ENCODE results near the gene NSUN2. TPM values are rescaled to one million over a fixed set of nuclear protein-coding genes. Genes with fewer than 3 reads are reported as not detected.
A peak's percentile ranks its signal among the peaks of the same experiment; 100 is the strongest.

The NSUN2 gene
- polyA plus RNA-seq, 2 donors, result 24.5 to 44.4 TPM

- no peak overlapping the region for H3K4me3 ChIP-seq (ENCODE audit: low read depth in 1 of 2, low read length in 2 of 2)
- H3K9me3 ChIP-seq (ENCODE audit: control insufficient read depth in 2 of 2, insufficient read depth in 1 of 2, low read depth in 1 of 2, low read length in 1 of 2), result no peaks in the 10 kb centered on the region
- WGBS, 2 donors, result 79 to 86% methylated on average over 12 of the region's 12 CpGs
- no peaks in the 10 kb centered on the region for H3K4me1 ChIP-seq (ENCODE audit: control insufficient read depth in 2 of 2, insufficient read depth in 2 of 2, low read length in 1 of 2)
- no peaks in the 10 kb centered on the region for H3K27me3 ChIP-seq (ENCODE audit: control insufficient read depth in 1 of 2, insufficient read depth in 2 of 2, low read length in 2 of 2)
- no peak overlapping the region for H3K27ac ChIP-seq (ENCODE audit: low read depth in 2 of 2, low read length in 1 of 2)
- no peaks in the 10 kb centered on the region for H3K36me3 ChIP-seq (ENCODE audit: control insufficient read depth in 2 of 2, insufficient read depth in 2 of 2, low read length in 1 of 2)
Observed at GRCh38 chr5:6591671-6592288, 41.1 kb downstream of the NSUN2 start.

GRCh38 chr5:6590581-6590980, 42.3 kb downstream of the NSUN2 start:
- 52 to 65% methylated on average over 2 of the region's 2 CpGs for WGBS, 2 donors
- Histone ChIP-seq H3K4me1 (ENCODE audit: control insufficient read depth in 2 of 2, insufficient read depth in 2 of 2, low read length in 1 of 2) (peaks cover 0 to 3% of the 10 kb centered on the region in 2 donors), H3K27me3 (ENCODE audit: control insufficient read depth in 1 of 2, insufficient read depth in 2 of 2, low read length in 2 of 2) (no peaks in the 10 kb centered on the region), H3K4me3 (ENCODE audit: low read depth in 1 of 2, low read length in 2 of 2) (no peak overlapping the region), H3K36me3 (ENCODE audit: control insufficient read depth in 2 of 2, insufficient read depth in 2 of 2, low read length in 1 of 2) (no peaks in the 10 kb centered on the region), H3K9me3 (ENCODE audit: control insufficient read depth in 2 of 2, insufficient read depth in 1 of 2, low read depth in 1 of 2, low read length in 1 of 2) (no peaks in the 10 kb centered on the region), H3K27ac (ENCODE audit: low read depth in 2 of 2, low read length in 1 of 2) (no peak overlapping the region)

GRCh38 chr5:6587171-6587570, 45.7 kb downstream of the NSUN2 start:
- H3K4me3 ChIP-seq (ENCODE audit: low read depth in 1 of 2, low read length in 2 of 2), result no peak overlapping the region
- 86 to 91% methylated on average over 9 of the region's 9 CpGs for WGBS, 2 donors
- H3K4me1 ChIP-seq (ENCODE audit: control insufficient read depth in 2 of 2, insufficient read depth in 2 of 2, low read length in 1 of 2), result peaks cover 5 to 8% of the 10 kb centered on the region in 2 donors
- H3K27me3 ChIP-seq (ENCODE audit: control insufficient read depth in 1 of 2, insufficient read depth in 2 of 2, low read length in 2 of 2), result peaks cover 0 to 6% of the 10 kb centered on the region in 2 donors
- no peaks in the 10 kb centered on the region for H3K9me3 ChIP-seq (ENCODE audit: control insufficient read depth in 2 of 2, insufficient read depth in 1 of 2, low read depth in 1 of 2, low read length in 1 of 2)
- H3K27ac ChIP-seq (ENCODE audit: low read depth in 2 of 2, low read length in 1 of 2), result no peak overlapping the region
- H3K36me3 ChIP-seq (ENCODE audit: control insufficient read depth in 2 of 2, insufficient read depth in 2 of 2, low read length in 1 of 2), result no peaks in the 10 kb centered on the region

- Histone ChIP-seq H3K27me3 (ENCODE audit: control insufficient read depth in 1 of 2, insufficient read depth in 2 of 2, low read length in 2 of 2) (peaks cover 0 to 6% of the 10 kb centered on the region in 2 donors), H3K27ac (ENCODE audit: low read depth in 2 of 2, low read length in 1 of 2) (no peak overlapping the region), H3K4me1 (ENCODE audit: control insufficient read depth in 2 of 2, insufficient read depth in 2 of 2, low read length in 1 of 2) (peaks cover 5 to 8% of the 10 kb centered on the region in 2 donors), H3K36me3 (ENCODE audit: control insufficient read depth in 2 of 2, insufficient read depth in 2 of 2, low read length in 1 of 2) (no peaks in the 10 kb centered on the region), H3K9me3 (ENCODE audit: control insufficient read depth in 2 of 2, insufficient read depth in 1 of 2, low read depth in 1 of 2, low read length in 1 of 2) (no peaks in the 10 kb centered on the region), H3K4me3 (ENCODE audit: low read depth in 1 of 2, low read length in 2 of 2) (no peak overlapping the region)
- 82 to 88% methylated on average over 5 of the region's 5 CpGs for WGBS, 2 donors
Observed at GRCh38 chr5:6586647-6587042, 46.2 kb downstream of the NSUN2 start.

GRCh38 chr5:6585939-6586646, 46.8 kb downstream of the NSUN2 start:
- peaks cover 0 to 6% of the 10 kb centered on the region in 2 donors for H3K27me3 ChIP-seq (ENCODE audit: control insufficient read depth in 1 of 2, insufficient read depth in 2 of 2, low read length in 2 of 2)
- WGBS, 2 donors, result 79 to 82% methylated on average over 15 of the region's 15 CpGs

GRCh38 chr5:6585168-6585567, 47.7 kb downstream of the NSUN2 start:
- Histone ChIP-seq H3K27ac (ENCODE audit: low read depth in 2 of 2, low read length in 1 of 2) (no peak overlapping the region), H3K4me1 (ENCODE audit: control insufficient read depth in 2 of 2, insufficient read depth in 2 of 2, low read length in 1 of 2) (peaks cover 5 to 8% of the 10 kb centered on the region in 2 donors), H3K4me3 (ENCODE audit: low read depth in 1 of 2, low read length in 2 of 2) (no peak overlapping the region), H3K27me3 (ENCODE audit: control insufficient read depth in 1 of 2, insufficient read depth in 2 of 2, low read length in 2 of 2) (peaks cover 0 to 6% of the 10 kb centered on the region in 2 donors), H3K9me3 (ENCODE audit: control insufficient read depth in 2 of 2, insufficient read depth in 1 of 2, low read depth in 1 of 2, low read length in 1 of 2) (no peaks in the 10 kb centered on the region), H3K36me3 (ENCODE audit: control insufficient read depth in 2 of 2, insufficient read depth in 2 of 2, low read length in 1 of 2) (no peaks in the 10 kb centered on the region)
- 63 to 70% methylated on average over 6 of the region's 6 CpGs for WGBS, 2 donors

More at GRCh38 chr5:6585939-6586646, 46.8 kb downstream of the NSUN2 start:
- Histone ChIP-seq H3K9me3 (ENCODE audit: control insufficient read depth in 2 of 2, insufficient read depth in 1 of 2, low read depth in 1 of 2, low read length in 1 of 2) (no peaks in the 10 kb centered on the region), H3K27ac (ENCODE audit: low read depth in 2 of 2, low read length in 1 of 2) (no peak overlapping the region), H3K36me3 (ENCODE audit: control insufficient read depth in 2 of 2, insufficient read depth in 2 of 2, low read length in 1 of 2) (no peaks in the 10 kb centered on the region), H3K4me1 (ENCODE audit: control insufficient read depth in 2 of 2, insufficient read depth in 2 of 2, low read length in 1 of 2) (peaks cover 5 to 8% of the 10 kb centered on the region in 2 donors), H3K4me3 (ENCODE audit: low read depth in 1 of 2, low read length in 2 of 2) (no peak overlapping the region)

GRCh38 chr5:6584727-6585126, 48.1 kb downstream of the NSUN2 start:
- Histone ChIP-seq H3K36me3 (ENCODE audit: control insufficient read depth in 2 of 2, insufficient read depth in 2 of 2, low read length in 1 of 2) (no peaks in the 10 kb centered on the region), H3K4me3 (ENCODE audit: low read depth in 1 of 2, low read length in 2 of 2) (no peak overlapping the region), H3K4me1 (ENCODE audit: control insufficient read depth in 2 of 2, insufficient read depth in 2 of 2, low read length in 1 of 2) (peaks cover 5 to 8% of the 10 kb centered on the region in 2 donors), H3K9me3 (ENCODE audit: control insufficient read depth in 2 of 2, insufficient read depth in 1 of 2, low read depth in 1 of 2, low read length in 1 of 2) (no peaks in the 10 kb centered on the region), H3K27ac (ENCODE audit: low read depth in 2 of 2, low read length in 1 of 2) (no peak overlapping the region), H3K27me3 (ENCODE audit: control insufficient read depth in 1 of 2, insufficient read depth in 2 of 2, low read length in 2 of 2) (peaks cover 0 to 6% of the 10 kb centered on the region in 2 donors)
- WGBS, 2 donors, result 81 to 84% methylated on average over 8 of the region's 8 CpGs

GRCh38 chr5:6584101-6584645, 48.7 kb downstream of the NSUN2 start:
- no peak overlapping the region for H3K27ac ChIP-seq (ENCODE audit: low read depth in 2 of 2, low read length in 1 of 2)
- H3K27me3 ChIP-seq (ENCODE audit: control insufficient read depth in 1 of 2, insufficient read depth in 2 of 2, low read length in 2 of 2), result peaks cover 0 to 6% of the 10 kb centered on the region in 2 donors
- 70 to 76% methylated on average over 6 of the region's 6 CpGs for WGBS, 2 donors

GRCh38 chr5:6583049-6583880, 49.6 kb downstream of the NSUN2 start:
- peaks cover 5 to 8% of the 10 kb centered on the region in 2 donors for H3K4me1 ChIP-seq (ENCODE audit: control insufficient read depth in 2 of 2, insufficient read depth in 2 of 2, low read length in 1 of 2)
- H3K36me3 ChIP-seq (ENCODE audit: control insufficient read depth in 2 of 2, insufficient read depth in 2 of 2, low read length in 1 of 2), result no peaks in the 10 kb centered on the region
- H3K4me3 ChIP-seq (ENCODE audit: low read depth in 1 of 2, low read length in 2 of 2), result peak overlapping the region; percentile 21 to 25
- H3K9me3 ChIP-seq (ENCODE audit: control insufficient read depth in 2 of 2, insufficient read depth in 1 of 2, low read depth in 1 of 2, low read length in 1 of 2), result no peaks in the 10 kb centered on the region
- H3K27me3 ChIP-seq (ENCODE audit: control insufficient read depth in 1 of 2, insufficient read depth in 2 of 2, low read length in 2 of 2), result peaks cover 0 to 6% of the 10 kb centered on the region in 2 donors
- WGBS, 2 donors, result 6 to 7% methylated on average over 85 of the region's 85 CpGs
- H3K27ac ChIP-seq (ENCODE audit: low read depth in 2 of 2, low read length in 1 of 2), result no peak overlapping the region

More at GRCh38 chr5:6584101-6584645, 48.7 kb downstream of the NSUN2 start:
- Histone ChIP-seq H3K36me3 (ENCODE audit: control insufficient read depth in 2 of 2, insufficient read depth in 2 of 2, low read length in 1 of 2) (no peaks in the 10 kb centered on the region), H3K4me1 (ENCODE audit: control insufficient read depth in 2 of 2, insufficient read depth in 2 of 2, low read length in 1 of 2) (peaks cover 5 to 8% of the 10 kb centered on the region in 2 donors), H3K9me3 (ENCODE audit: control insufficient read depth in 2 of 2, insufficient read depth in 1 of 2, low read depth in 1 of 2, low read length in 1 of 2) (no peaks in the 10 kb centered on the region), H3K4me3 (ENCODE audit: low read depth in 1 of 2, low read length in 2 of 2) (no peak overlapping the region)

Data from esophagus (tissue), 2 donors.